ENCODE measurements around the gene SMAD1. TPM values are rescaled to one million over a fixed set of nuclear protein-coding genes. Genes with fewer than 3 reads are reported as not detected.

The SMAD1 gene
- total RNA-seq, 2 experiments from 2014 or later = 0.65 TPM; not detected in 1

- CTCF ChIA-PET = no interaction called here
- Mint-ChIP-seq H3K4me1 (ENCODE audit: low read depth) (no peaks in the 10 kb centered on the region), H3K9me3 (ENCODE audit: insufficient read depth) (peaks cover 7% of the 10 kb centered on the region), H3K4me3 (no peak overlapping the region), H3K27ac (no peak overlapping the region), H3K36me3 (ENCODE audit: low read depth) (no peaks in the 10 kb centered on the region), H3K27me3 (ENCODE audit: low read depth) (peaks cover under 1% of the 10 kb centered on the region)
- DNase-seq (no peak), ATAC-seq (no peak)
- POLR2A ChIA-PET = no interaction called here
Observed at GRCh38 chr4:145473203-145473602, 8.4 kb upstream of the SMAD1 start.

GRCh38 chr4:145480257-145480656 lies 1.4 kb upstream of the SMAD1 start:
- no peak for ATAC-seq
- Mint-ChIP-seq H3K9me3 (ENCODE audit: insufficient read depth) (no peaks in the 10 kb centered on the region), H3K27me3 (ENCODE audit: low read depth) (peaks cover 23% of the 10 kb centered on the region), H3K4me1 (ENCODE audit: low read depth) (peaks cover 5% of the 10 kb centered on the region), H3K27ac (no peak overlapping the region), H3K4me3 (no peak overlapping the region), H3K36me3 (ENCODE audit: low read depth) (no peaks in the 10 kb centered on the region)
- ChIA-PET POLR2A (no interaction called here), CTCF (no interaction called here)
- DNase-seq = no peak

- POLR2A ChIA-PET = no interaction called here
- ATAC-seq = no peak
Observed at GRCh38 chr4:145481942-145482208, 222 bp downstream of the SMAD1 start.

GRCh38 chr4:145482209-145483037 lies 770 bp downstream of the SMAD1 start:
- Mint-ChIP-seq H3K36me3 (ENCODE audit: low read depth) (no peaks in the 10 kb centered on the region), H3K27ac (no peak overlapping the region), H3K9me3 (ENCODE audit: insufficient read depth) (no peaks in the 10 kb centered on the region), H3K4me1 (ENCODE audit: low read depth) (peaks cover 6% of the 10 kb centered on the region), H3K27me3 (ENCODE audit: low read depth) (peaks cover 31% of the 10 kb centered on the region), H3K4me3 (no peak overlapping the region)
- CTCF ChIA-PET = no interaction called here
- ATAC-seq = peak; percentile 66
- POLR2A ChIA-PET = no interaction called here
- DNase-seq = peak; percentile 39

More at GRCh38 chr4:145481942-145482208, 222 bp downstream of the SMAD1 start:
- peaks cover 29% of the 10 kb centered on the region for H3K27me3 Mint-ChIP-seq (ENCODE audit: low read depth)
- CTCF ChIA-PET = no interaction called here
- H3K9me3 Mint-ChIP-seq (ENCODE audit: insufficient read depth) = no peaks in the 10 kb centered on the region
- no peak overlapping the region for H3K4me3 Mint-ChIP-seq
- no peaks in the 10 kb centered on the region for H3K36me3 Mint-ChIP-seq (ENCODE audit: low read depth)
- H3K4me1 Mint-ChIP-seq (ENCODE audit: low read depth) = peaks cover 5% of the 10 kb centered on the region
- DNase-seq = no peak
- H3K27ac Mint-ChIP-seq = no peak overlapping the region

GRCh38 chr4:145483514-145483913 lies 1.9 kb downstream of the SMAD1 start:
- Mint-ChIP-seq H3K27ac (no peak overlapping the region), H3K4me3 (no peak overlapping the region), H3K4me1 (ENCODE audit: low read depth) (peaks cover 13% of the 10 kb centered on the region), H3K9me3 (ENCODE audit: insufficient read depth) (no peaks in the 10 kb centered on the region), H3K36me3 (ENCODE audit: low read depth) (no peaks in the 10 kb centered on the region), H3K27me3 (ENCODE audit: low read depth) (peaks cover 27% of the 10 kb centered on the region)
- ATAC-seq = no peak
- CTCF ChIA-PET = interaction anchor here (1.2 to 1.5 kb wide), 2 partner anchors 10 to 135 kb away, joined by 3 to 4 read pairs; no protein-coding TSS in a partner anchor
- POLR2A ChIA-PET = no interaction called here
- DNase-seq = no peak

GRCh38 chr4:145484225-145484846 lies 2.7 kb downstream of the SMAD1 start:
- ChIA-PET CTCF (interaction anchor here (1.2 to 1.5 kb wide), 3 partner anchors 10 to 134 kb away, joined by 3 to 8 read pairs (median 4); no protein-coding TSS in a partner anchor), POLR2A (interaction anchor here (0.5 kb wide), 1 partner anchor 21 kb away, joined by 4 read pairs; no protein-coding TSS in a partner anchor)
- Mint-ChIP-seq H3K4me3 (no peak overlapping the region), H3K27me3 (ENCODE audit: low read depth) (peaks cover 23% of the 10 kb centered on the region), H3K27ac (no peak overlapping the region), H3K9me3 (ENCODE audit: insufficient read depth) (no peaks in the 10 kb centered on the region), H3K36me3 (ENCODE audit: low read depth) (no peaks in the 10 kb centered on the region), H3K4me1 (ENCODE audit: low read depth) (peaks cover 13% of the 10 kb centered on the region)
- DNase-seq = no peak
- ATAC-seq = no peak

GRCh38 chr4:145485120-145485519 lies 3.5 kb downstream of the SMAD1 start:
- Mint-ChIP-seq H3K4me3 (no peak overlapping the region), H3K9me3 (ENCODE audit: insufficient read depth) (no peaks in the 10 kb centered on the region), H3K27me3 (ENCODE audit: low read depth) (peaks cover 20% of the 10 kb centered on the region), H3K27ac (no peak overlapping the region), H3K36me3 (ENCODE audit: low read depth) (no peaks in the 10 kb centered on the region), H3K4me1 (ENCODE audit: low read depth) (peaks cover 13% of the 10 kb centered on the region)
- ATAC-seq = no peak
- CTCF ChIA-PET = interaction anchor here (1.3 to 1.5 kb wide), 2 partner anchors 9 to 132 kb away, joined by 4 to 8 read pairs; no protein-coding TSS in a partner anchor
- POLR2A ChIA-PET = interaction anchor here (0.5 kb wide), 1 partner anchor 20 kb away, joined by 4 read pairs; no protein-coding TSS in a partner anchor
- DNase-seq = no peak

- ChIA-PET POLR2A (no interaction called here), CTCF (interaction anchor here (1.0 kb wide), 1 partner anchor 12 kb away, joined by 3 read pairs; no protein-coding TSS in a partner anchor)
- no peak overlapping the region for H3K4me3 Mint-ChIP-seq
- H3K27me3 Mint-ChIP-seq (ENCODE audit: low read depth) = peaks cover 8% of the 10 kb centered on the region
- no peak overlapping the region for H3K27ac Mint-ChIP-seq
- H3K4me1 Mint-ChIP-seq (ENCODE audit: low read depth) = peaks cover 8% of the 10 kb centered on the region
- DNase-seq = no peak
- no peaks in the 10 kb centered on the region for H3K9me3 Mint-ChIP-seq (ENCODE audit: insufficient read depth)
- no peak for ATAC-seq
- H3K36me3 Mint-ChIP-seq (ENCODE audit: low read depth) = no peaks in the 10 kb centered on the region
Observed at GRCh38 chr4:145486603-145487002, 5.0 kb downstream of the SMAD1 start.

GRCh38 chr4:145487631-145488030 lies 6.0 kb downstream of the SMAD1 start:
- ATAC-seq (no peak), DNase-seq (no peak)
- H3K4me1 Mint-ChIP-seq (ENCODE audit: low read depth) = peaks cover 8% of the 10 kb centered on the region
- peaks cover 8% of the 10 kb centered on the region for H3K27me3 Mint-ChIP-seq (ENCODE audit: low read depth)
- no peak overlapping the region for H3K27ac Mint-ChIP-seq
- H3K36me3 Mint-ChIP-seq (ENCODE audit: low read depth) = no peaks in the 10 kb centered on the region
- no peaks in the 10 kb centered on the region for H3K9me3 Mint-ChIP-seq (ENCODE audit: insufficient read depth)
- ChIA-PET CTCF (interaction anchor here (0.7 to 1.0 kb wide), 2 partner anchors 13 to 755 kb away, joined by 3 read pairs; no protein-coding TSS in a partner anchor), POLR2A (no interaction called here)
- H3K4me3 Mint-ChIP-seq = no peak overlapping the region

GRCh38 chr4:145488310-145488709 lies 6.7 kb downstream of the SMAD1 start:
- Mint-ChIP-seq H3K4me3 (no peak overlapping the region), H3K9me3 (ENCODE audit: insufficient read depth) (no peaks in the 10 kb centered on the region), H3K4me1 (ENCODE audit: low read depth) (peaks cover 8% of the 10 kb centered on the region), H3K27me3 (ENCODE audit: low read depth) (peaks cover 8% of the 10 kb centered on the region), H3K36me3 (ENCODE audit: low read depth) (no peaks in the 10 kb centered on the region), H3K27ac (no peak overlapping the region)
- ChIA-PET CTCF (no interaction called here), POLR2A (no interaction called here)
- no peak for ATAC-seq
- DNase-seq = no peak

- H3K36me3 Mint-ChIP-seq (ENCODE audit: low read depth) = no peaks in the 10 kb centered on the region
- DNase-seq (no peak), ATAC-seq (no peak)
- ChIA-PET CTCF (no interaction called here), POLR2A (no interaction called here)
- H3K4me3 Mint-ChIP-seq = no peak overlapping the region
- no peaks in the 10 kb centered on the region for H3K9me3 Mint-ChIP-seq (ENCODE audit: insufficient read depth)
- H3K27ac Mint-ChIP-seq = no peak overlapping the region
- peaks cover 10% of the 10 kb centered on the region for H3K27me3 Mint-ChIP-seq (ENCODE audit: low read depth)
- peaks cover 8% of the 10 kb centered on the region for H3K4me1 Mint-ChIP-seq (ENCODE audit: low read depth)
Observed at GRCh38 chr4:145489556-145489955, 7.9 kb downstream of the SMAD1 start.

GRCh38 chr4:145490361-145490760 lies 8.7 kb downstream of the SMAD1 start:
- H3K27me3 Mint-ChIP-seq (ENCODE audit: low read depth) = peaks cover 10% of the 10 kb centered on the region
- H3K36me3 Mint-ChIP-seq (ENCODE audit: low read depth) = no peaks in the 10 kb centered on the region
- ATAC-seq (no peak), DNase-seq (no peak)
- H3K9me3 Mint-ChIP-seq (ENCODE audit: insufficient read depth) = no peaks in the 10 kb centered on the region
- peaks cover 8% of the 10 kb centered on the region for H3K4me1 Mint-ChIP-seq (ENCODE audit: low read depth)
- CTCF ChIA-PET = no interaction called here
- H3K4me3 Mint-ChIP-seq = no peak overlapping the region
- POLR2A ChIA-PET = no interaction called here
- no peak overlapping the region for H3K27ac Mint-ChIP-seq
